SIG-M5 treated with dmso at 0.1 percent for 504 hours (cell line): Measurements from ENCODE around the gene ACACA.
A peak's percentile ranks its signal among the peaks of the same experiment; 100 is the strongest.
"Not testable (repeated sequence)": the region's sequence is repeated elsewhere in the genome, so short reads cannot be mapped to it uniquely, and the experiment has no call there.

Experiments
- DNase-seq: peaks from one replicate; lab custom pipeline; 2025; ENCODE audit not compliant: unreplicated experiment; lab: John Stamatoyannopoulos, UW

Gene ACACA

GRCh38 chr17:37083456-37083855, 323.2 kb downstream of the ACACA start:
- no peak for DNase-seq

GRCh38 chr17:37082985-37083384, 323.7 kb downstream of the ACACA start:
- DNase-seq: no peak

GRCh38 chr17:37082311-37082860, 324.2 kb downstream of the ACACA start:
- DNase-seq: no peak

GRCh38 chr17:37081287-37081686, 325.3 kb downstream of the ACACA start:
- no peak for DNase-seq

- peak; percentile 66 for DNase-seq
Measured at GRCh38 chr17:37079735-37080134, 326.9 kb downstream of the ACACA start.

GRCh38 chr17:37079065-37079708, 327.4 kb downstream of the ACACA start:
- no peak for DNase-seq

- DNase-seq: not testable (repeated sequence)
Measured at GRCh38 chr17:37073464-37073863, 333.2 kb downstream of the ACACA start.

GRCh38 chr17:37069087-37069486, 337.5 kb downstream of the ACACA start:
- no peak for DNase-seq

GRCh38 chr17:37068266-37068665, 338.4 kb downstream of the ACACA start:
- no peak for DNase-seq

GRCh38 chr17:37067555-37068111, 339.0 kb downstream of the ACACA start:
- no peak for DNase-seq

- no peak for DNase-seq
Measured at GRCh38 chr17:37066322-37067255, 340.0 kb downstream of the ACACA start.

- DNase-seq: no peak
Measured at GRCh38 chr17:37065486-37066321, 340.9 kb downstream of the ACACA start.

GRCh38 chr17:37064956-37065355, 341.7 kb downstream of the ACACA start:
- DNase-seq: no peak

- no peak for DNase-seq
Measured at GRCh38 chr17:37064206-37064605, 342.4 kb downstream of the ACACA start.

GRCh38 chr17:37062021-37062420, 344.6 kb downstream of the ACACA start:
- no peak for DNase-seq

- DNase-seq: no peak
Measured at GRCh38 chr17:37060928-37061327, 345.7 kb downstream of the ACACA start.

- DNase-seq: no peak
Measured at GRCh38 chr17:37060094-37060493, 346.5 kb downstream of the ACACA start.

- DNase-seq: no peak
Measured at GRCh38 chr17:37059493-37059892, 347.1 kb downstream of the ACACA start.

- DNase-seq: no peak
Measured at GRCh38 chr17:37056622-37057021, 350.0 kb downstream of the ACACA start.

GRCh38 chr17:37054894-37055293, 351.7 kb downstream of the ACACA start:
- DNase-seq: no peak

- no peak for DNase-seq
Measured at GRCh38 chr17:37052450-37052849, 354.2 kb downstream of the ACACA start.
